GM23338 (cell line): Measurements from ENCODE around the gene EHBP1L1.

ENCODE experiments used
- CREB1 ChIP-seq: fragments of 250-450 bp; sonication (Bioruptor Pico); IDR thresholded peaks from 2 replicates; pipeline ENCODE4 v1.5.0; 2020; ENCODE audit warnings: low read depth, mild to moderate bottlenecking, moderate library complexity
- EZH2phosphoT487 ChIP-seq: fragments of 200-600 bp; sonication (generic); IDR thresholded peaks from one replicate; pipeline ENCODE4 v1.8.1; 2018; ENCODE audit warnings: antibody characterized with exemption; ENCODE audit not compliant: unreplicated experiment
- STAT1 ChIP-seq: IDR thresholded peaks from one replicate; pipeline ENCODE4 v1.6.1; 2016; ENCODE audit warnings: antibody characterized with exemption; ENCODE audit not compliant: unreplicated experiment
- ZNF331 ChIP-seq: fragments of 250-450 bp; sonication (Bioruptor Pico); IDR thresholded peaks from 2 replicates; pipeline ENCODE4 v1.5.0; 2020; ENCODE audit warnings: low read depth, mild to moderate bottlenecking, moderate library complexity
- TF ChIP-seq, protein P1 (sequence below), 2 experiments: fragments of 200-600 bp in 1 of 2; sonication (generic) in 1 of 2; conservative IDR thresholded peaks; 2 replicates each; pipeline versions ENCODE4 v1.5.1 to v1.6.1; 2016 to 2017; ENCODE audit warnings: antibody characterized with exemption in 2 of 2, low read depth in 2 of 2, mild to moderate bottlenecking in 2 of 2, moderate library complexity in 1 of 2
- TF ChIP-seq, protein P2 (sequence below): IDR thresholded peaks from one replicate; pipeline ENCODE4 v1.6.1; 2018; ENCODE audit warnings: antibody characterized with exemption; ENCODE audit not compliant: unreplicated experiment

DNA sequence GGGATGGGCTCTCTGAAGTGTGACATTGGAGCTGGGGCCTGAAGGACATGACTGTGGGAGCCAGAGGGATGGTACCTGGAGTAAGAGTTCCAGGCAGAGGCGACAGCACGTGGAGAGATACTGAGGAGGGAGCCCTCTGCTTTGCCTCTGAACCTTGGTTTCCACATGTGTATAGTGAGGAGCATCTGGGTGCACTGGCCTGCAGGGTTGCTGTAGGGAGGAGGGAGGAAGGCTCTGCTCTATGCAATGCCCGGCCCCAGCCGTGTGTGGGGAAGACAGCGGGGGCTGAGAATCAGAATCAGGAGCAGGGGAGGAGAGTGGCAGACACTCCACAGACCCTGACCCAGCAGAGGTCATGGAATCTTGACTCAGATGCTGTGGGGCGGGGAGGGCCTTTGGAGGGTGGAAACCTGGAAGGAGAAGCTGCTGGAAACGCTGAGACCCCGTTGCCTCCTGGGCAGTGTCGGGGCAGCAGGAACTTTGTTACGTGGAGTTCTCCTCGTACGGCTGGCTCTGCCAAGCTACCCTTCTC, 47.0 kb upstream of the EHBP1L1 start:
- TF ChIP-seq, protein P1, sequence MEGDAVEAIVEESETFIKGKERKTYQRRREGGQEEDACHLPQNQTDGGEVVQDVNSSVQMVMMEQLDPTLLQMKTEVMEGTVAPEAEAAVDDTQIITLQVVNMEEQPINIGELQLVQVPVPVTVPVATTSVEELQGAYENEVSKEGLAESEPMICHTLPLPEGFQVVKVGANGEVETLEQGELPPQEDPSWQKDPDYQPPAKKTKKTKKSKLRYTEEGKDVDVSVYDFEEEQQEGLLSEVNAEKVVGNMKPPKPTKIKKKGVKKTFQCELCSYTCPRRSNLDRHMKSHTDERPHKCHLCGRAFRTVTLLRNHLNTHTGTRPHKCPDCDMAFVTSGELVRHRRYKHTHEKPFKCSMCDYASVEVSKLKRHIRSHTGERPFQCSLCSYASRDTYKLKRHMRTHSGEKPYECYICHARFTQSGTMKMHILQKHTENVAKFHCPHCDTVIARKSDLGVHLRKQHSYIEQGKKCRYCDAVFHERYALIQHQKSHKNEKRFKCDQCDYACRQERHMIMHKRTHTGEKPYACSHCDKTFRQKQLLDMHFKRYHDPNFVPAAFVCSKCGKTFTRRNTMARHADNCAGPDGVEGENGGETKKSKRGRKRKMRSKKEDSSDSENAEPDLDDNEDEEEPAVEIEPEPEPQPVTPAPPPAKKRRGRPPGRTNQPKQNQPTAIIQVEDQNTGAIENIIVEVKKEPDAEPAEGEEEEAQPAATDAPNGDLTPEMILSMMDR (conservative IDR thresholded peaks at IDR 0.05; ENCODE audit: low read depth in 2 of 2), result no peak
- no peak for TF ChIP-seq EZH2phosphoT487
- TF ChIP-seq, protein P2, sequence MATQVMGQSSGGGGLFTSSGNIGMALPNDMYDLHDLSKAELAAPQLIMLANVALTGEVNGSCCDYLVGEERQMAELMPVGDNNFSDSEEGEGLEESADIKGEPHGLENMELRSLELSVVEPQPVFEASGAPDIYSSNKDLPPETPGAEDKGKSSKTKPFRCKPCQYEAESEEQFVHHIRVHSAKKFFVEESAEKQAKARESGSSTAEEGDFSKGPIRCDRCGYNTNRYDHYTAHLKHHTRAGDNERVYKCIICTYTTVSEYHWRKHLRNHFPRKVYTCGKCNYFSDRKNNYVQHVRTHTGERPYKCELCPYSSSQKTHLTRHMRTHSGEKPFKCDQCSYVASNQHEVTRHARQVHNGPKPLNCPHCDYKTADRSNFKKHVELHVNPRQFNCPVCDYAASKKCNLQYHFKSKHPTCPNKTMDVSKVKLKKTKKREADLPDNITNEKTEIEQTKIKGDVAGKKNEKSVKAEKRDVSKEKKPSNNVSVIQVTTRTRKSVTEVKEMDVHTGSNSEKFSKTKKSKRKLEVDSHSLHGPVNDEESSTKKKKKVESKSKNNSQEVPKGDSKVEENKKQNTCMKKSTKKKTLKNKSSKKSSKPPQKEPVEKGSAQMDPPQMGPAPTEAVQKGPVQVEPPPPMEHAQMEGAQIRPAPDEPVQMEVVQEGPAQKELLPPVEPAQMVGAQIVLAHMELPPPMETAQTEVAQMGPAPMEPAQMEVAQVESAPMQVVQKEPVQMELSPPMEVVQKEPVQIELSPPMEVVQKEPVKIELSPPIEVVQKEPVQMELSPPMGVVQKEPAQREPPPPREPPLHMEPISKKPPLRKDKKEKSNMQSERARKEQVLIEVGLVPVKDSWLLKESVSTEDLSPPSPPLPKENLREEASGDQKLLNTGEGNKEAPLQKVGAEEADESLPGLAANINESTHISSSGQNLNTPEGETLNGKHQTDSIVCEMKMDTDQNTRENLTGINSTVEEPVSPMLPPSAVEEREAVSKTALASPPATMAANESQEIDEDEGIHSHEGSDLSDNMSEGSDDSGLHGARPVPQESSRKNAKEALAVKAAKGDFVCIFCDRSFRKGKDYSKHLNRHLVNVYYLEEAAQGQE, result no peak
- no peak for TF ChIP-seq CREB1 (CRISPR knock-in tag)
- no peak for TF ChIP-seq STAT1
- no peak for TF ChIP-seq ZNF331 (CRISPR knock-in tag)
